ENCODE data around the gene FBXW11.

GRCh38 chr5:172029876-172030275 is 23.4 kb upstream of the FBXW11 start:
- TF ChIP-seq CTCF (IDR thresholded peaks at IDR 0.05) (no peak), SOX15 (CRISPR knock-in tag; IDR thresholded peaks at IDR 0.05) (no peak), KAT7 (CRISPR knock-in tag; IDR thresholded peaks at IDR 0.05; ENCODE audit: borderline replicate concordance) (no peak), ATF3 (CRISPR knock-in tag; conservative IDR thresholded peaks at IDR 0.05) (no peak), CREB1 (CRISPR knock-in tag; IDR thresholded peaks at IDR 0.05) (no peak), ATF1 (CRISPR knock-in tag; IDR thresholded peaks at IDR 0.05) (no peak), ZNF263 (CRISPR knock-in tag; IDR thresholded peaks at IDR 0.05; ENCODE audit: low read depth) (no peak), E2F5 (CRISPR knock-in tag; IDR thresholded peaks at IDR 0.05) (no peak), ZSCAN18 (CRISPR knock-in tag; IDR thresholded peaks at IDR 0.05) (no peak)
